Endothelial cell of umbilical vein (primary cell): ENCODE data around the gene TRPC1. TPM values are rescaled to one million over a fixed set of nuclear protein-coding genes. Genes with fewer than 3 reads are reported as not detected.

Experiments
- BruUV-seq: library from RNA; stranded (reverse); fragments of 400-500 nt; replicated peaks from 2 replicates; lab custom pipeline; 2021; lab: Mats Ljungman, UMichigan
- CTCF ChIA-PET: fragments of 300-600, 350-600 bp; sonication (Branson Sonifier 250); formaldehyde crosslinking; loops from one replicate; lab custom pipeline; 2021; ENCODE audit warnings: antibody characterized with exemption, inconsistent platforms; lab: Charles Lee
- POLR2A ChIA-PET: fragments of 300-600, 350-600 bp; sonication (Branson Sonifier 250); formaldehyde crosslinking; loops from one replicate; lab custom pipeline; 2021; ENCODE audit warnings: antibody characterized with exemption, inconsistent platforms; lab: Charles Lee
- DNase-seq: peaks from one replicate; pipeline ENCODE4 v3.0.0-alpha.2; 2011; ENCODE audit warnings: low read depth, low spot score
- FAIRE-seq: peaks from 2 replicates; lab custom pipeline; 2011; peaks lifted over from hg19 to GRCh38; lab: Jason Lieb, UNC
- H2AFZ ChIP-seq: 2 replicates; pipeline ENCODE4 v1.6.0; 2012; ENCODE audit warnings: low read depth, low read length, control low read depth, inconsistent platforms
- H3K27ac ChIP-seq: 2 replicates; pipeline ENCODE4 v1.5.1; 2011; ENCODE audit warnings: low read depth, mild to moderate bottlenecking, control low read depth, low read length, moderate library complexity; ENCODE audit not compliant: insufficient read depth
- H3K27me3 ChIP-seq, 2 experiments: 2 replicates each; pipeline versions ENCODE4 v1.6.0 to v1.6.1; 2011; ENCODE audit warnings: low read length in 2 of 2, mixed read lengths in 1 of 2; ENCODE audit not compliant: control insufficient read depth in 2 of 2, insufficient read depth in 2 of 2
- H3K36me3 ChIP-seq, 2 experiments: 2 replicates in 1 of 2; 3 replicates in 1 of 2; pipeline ENCODE4 v1.5.1; 2011; ENCODE audit warnings: low read length in 2 of 2, mild to moderate bottlenecking in 1 of 2, moderate library complexity in 1 of 2; ENCODE audit not compliant: control insufficient read depth in 2 of 2, insufficient read depth in 2 of 2; ENCODE audit errors: extremely low read depth in 1 of 2
- H3K4me1 ChIP-seq: 3 replicates; pipeline ENCODE4 v1.5.1; 2011; ENCODE audit warnings: mild to moderate bottlenecking, low read length; ENCODE audit not compliant: control insufficient read depth, insufficient read depth; ENCODE audit errors: extremely low read depth
- H3K4me2 ChIP-seq: 2 replicates; pipeline ENCODE4 v1.6.1; 2011; ENCODE audit warnings: low read length, control low read depth, mixed read lengths; ENCODE audit not compliant: insufficient read depth
- H3K4me3 ChIP-seq, 3 experiments: fragments of 200-600 bp in 1 of 3; sonication (generic), shearing (Covaris generic) in 1 of 3; replicated peaks in 1 of 3; 2 replicates each; pipeline ENCODE4 v1.5.1; 2011 to 2016; ENCODE audit warnings: control low read depth in 3 of 3, low read length in 3 of 3, mild to moderate bottlenecking in 2 of 3, inconsistent platforms in 1 of 3, low read depth in 1 of 3, moderate library complexity in 1 of 3; ENCODE audit not compliant: insufficient read depth in 1 of 3
- H3K79me2 ChIP-seq: 2 replicates; pipeline ENCODE4 v1.6.0; 2012; ENCODE audit warnings: low read length, inconsistent platforms; ENCODE audit not compliant: control insufficient read depth, insufficient read depth
- H3K9ac ChIP-seq: replicated peaks from 2 replicates; pipeline ENCODE3; 2011; ENCODE audit warnings: low read length, control low read depth; ENCODE audit not compliant: insufficient read depth; ENCODE audit errors: extremely low read depth
- H3K9me1 ChIP-seq: replicated peaks from 3 replicates; pipeline ENCODE4 v1.6.0; 2011; ENCODE audit warnings: mild to moderate bottlenecking, low read length; ENCODE audit not compliant: control insufficient read depth, insufficient read depth; ENCODE audit errors: extremely low read depth
- H3K9me3 ChIP-seq: replicated peaks from 2 replicates; pipeline ENCODE4 v1.5.1; 2012; ENCODE audit warnings: low read length, inconsistent platforms; ENCODE audit not compliant: control insufficient read depth, insufficient read depth
- H4K20me1 ChIP-seq: replicated peaks from 2 replicates; pipeline ENCODE3; 2011; ENCODE audit warnings: mild to moderate bottlenecking, low read length; ENCODE audit not compliant: control insufficient read depth, insufficient read depth; ENCODE audit errors: extremely low read depth
- CTCF ChIP-seq, 2 donors: IDR thresholded peaks; 1 replicate in 1 of 2; 2 replicates in 1 of 2; pipeline ENCODE4 v1.5.1; 2011; ENCODE audit warnings: low read length in 2 of 2, mild to moderate bottlenecking in 2 of 2, moderate library complexity in 2 of 2, control low read depth in 1 of 2, inconsistent platforms in 1 of 2, low read depth in 1 of 2; ENCODE audit not compliant: insufficient read depth in 1 of 2; ENCODE audit errors: extremely low read depth in 1 of 2
- EZH2 ChIP-seq: IDR thresholded peaks from 2 replicates; pipeline ENCODE4 v1.6.1; 2012; ENCODE audit warnings: borderline replicate concordance, low read depth, mild to moderate bottlenecking, moderate library complexity, low read length, inconsistent platforms; ENCODE audit not compliant: severe bottlenecking
- FOS ChIP-seq: IDR thresholded peaks from 2 replicates; pipeline ENCODE4 v1.6.1; 2011; ENCODE audit warnings: mild to moderate bottlenecking, low read length, moderate library complexity, borderline replicate concordance; ENCODE audit not compliant: insufficient read depth
- GATA2 ChIP-seq: IDR thresholded peaks from 2 replicates; pipeline ENCODE4 v1.7.0; 2011; ENCODE audit warnings: low read depth, mild to moderate bottlenecking, moderate library complexity, mixed read lengths, low read length; ENCODE audit not compliant: insufficient read length, insufficient read depth
- JUN ChIP-seq: IDR thresholded peaks from 2 replicates; pipeline ENCODE4 v1.6.1; 2011; ENCODE audit warnings: borderline replicate concordance, low read depth; ENCODE audit not compliant: insufficient read length, insufficient read depth
- MAX ChIP-seq: IDR thresholded peaks from 2 replicates; pipeline ENCODE4 v1.6.1; 2011; ENCODE audit not compliant: insufficient read depth, insufficient read length
- MYC ChIP-seq: IDR thresholded peaks from one replicate; pipeline ENCODE4 v1.6.1; 2011; ENCODE audit warnings: mild to moderate bottlenecking, low read depth, low read length
- POLR2A ChIP-seq: IDR thresholded peaks from 2 replicates; pipeline ENCODE4 v1.6.1; 2012; ENCODE audit warnings: low read depth, mild to moderate bottlenecking, control low read depth, low read length
- POLR2AphosphoS5 ChIP-seq: IDR thresholded peaks from 2 replicates; pipeline ENCODE4 v1.6.1; 2012; ENCODE audit warnings: low read depth, mild to moderate bottlenecking, control low read depth, low read length, moderate library complexity; ENCODE audit not compliant: insufficient read depth
- dilution Hi-C: fragments of 300-500 bp; cut with MboI; formaldehyde crosslinking; loops from one replicate; pipeline ENCODE4 v1.15.0; 2019; ENCODE audit warnings: low sequenced_read_pairs; ENCODE audit not compliant: extremely low pct_ligation_motif_present
- intact Hi-C: fragments of 100-400 bp; cut with micrococcal nuclease; formaldehyde crosslinking; loops from one replicate; pipeline ENCODE4 v1.10.0; 2022
- polyA plus RNA-seq, 4 experiments: library from polyadenylated mRNA; depleted of rRNA in 3 of 4; stranded (reverse) in 3 of 4; unstranded in 1 of 4; fragments of >200 nt; gene quantifications; 2 replicates each; pipeline versions ENCODE4 v1.2.1 to v1.2.3, GENCODE V29; 2011 to 2012; ENCODE audit warnings: missing spikeins in 1 of 4
- total RNA-seq: library from RNA; stranded (reverse); gene quantifications from 2 replicates; pipeline ENCODE4 v1.2.3, GENCODE V29; 2021

TRPC1 gene
- total and polyA plus RNA-seq, 2 donors (not counting 3 experiments of a cell fraction or from before 2014, with no cell fraction given) = 3.5 to 5.9 TPM

- no peak overlapping the region for H3K27ac ChIP-seq
- H3K36me3 ChIP-seq = no peaks in the 10 kb centered on the region
- no peak overlapping the region for H3K4me3 ChIP-seq
- H3K27me3 ChIP-seq = no peaks in the 10 kb centered on the region
- no peak for DNase-seq
- no peak overlapping the region for H3K4me2 ChIP-seq
- H3K9ac ChIP-seq = no peak overlapping the region
- POLR2A ChIA-PET = no interaction called here
- dilution Hi-C loops (no loop called here), intact Hi-C loops (no loop called here)
- no peak overlapping the region for H2AFZ ChIP-seq
- no peaks in the 10 kb centered on the region for H3K9me3 ChIP-seq
- no peaks in the 10 kb centered on the region for H3K4me1 ChIP-seq
- TF ChIP-seq CTCF (IDR thresholded peaks at IDR 0.05; ENCODE audit: extremely low read depth in 1 of 2, insufficient read depth in 1 of 2, low read depth in 1 of 2, low read length in 2 of 2) (no peak), MYC (no peak), EZH2 (no peak), JUN (no peak), MAX (no peak), FOS (no peak), POLR2A (no peak), GATA2 (no peak), POLR2AphosphoS5 (no peak)
- FAIRE-seq = no peak
- no TSS peak for BruUV-seq
- no peaks in the 10 kb centered on the region for H4K20me1 ChIP-seq
- H3K9me1 ChIP-seq = no peaks in the 10 kb centered on the region
- CTCF ChIA-PET = interaction anchor here (1.2 to 1.4 kb wide), 2 partner anchors 37 to 124 kb away, joined by 3 read pairs; no protein-coding TSS in a partner anchor
- H3K79me2 ChIP-seq = no peaks in the 10 kb centered on the region
Measured at GRCh38 chr3:142705198-142705597, 18.6 kb upstream of the TRPC1 start.
